Activated CD4-positive, alpha-beta T cell treated with anti-CD3 and anti-CD28 coated beads, Interleukin-2, amount 50 U/mL, for 24 hours (primary cell): Measurements from ENCODE around the gene ZNRF3.
"Not testable (repeated sequence)": the region's sequence is repeated elsewhere in the genome, so short reads cannot be mapped to it uniquely, and the experiment has no call there.

Experiments used
- DNase-seq, 2 donors: peaks; one replicate each; pipeline ENCODE4 v3.0.0-alpha.2; 2020; ENCODE audit warnings: low read depth in 1 of 2, low spot score in 1 of 2

Gene ZNRF3

DNA sequence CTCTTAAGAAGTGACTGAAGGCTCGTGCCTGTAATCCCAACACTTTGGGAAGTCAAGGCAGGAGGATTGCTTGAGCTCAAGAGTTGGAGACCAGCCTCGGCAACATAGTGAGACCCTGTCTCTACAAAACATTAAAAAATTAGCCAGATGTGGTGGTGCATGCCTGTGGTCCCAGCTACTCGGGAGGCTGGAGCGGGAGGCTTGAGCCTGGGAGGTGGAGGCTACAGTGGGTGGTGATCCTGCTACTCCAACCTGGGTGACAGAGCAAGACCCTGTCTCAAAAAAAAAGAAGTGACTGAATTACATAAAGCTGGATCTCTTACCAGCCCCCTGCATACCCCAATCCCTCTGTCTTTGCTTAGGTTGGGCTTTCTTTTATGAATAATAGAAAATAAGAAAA lies 120.2 kb downstream of the ZNRF3 start:
- no peak for DNase-seq

GRCh38 chr22:29003975-29004646 lies 120.7 kb downstream of the ZNRF3 start:
- DNase-seq, result no peak

DNA sequence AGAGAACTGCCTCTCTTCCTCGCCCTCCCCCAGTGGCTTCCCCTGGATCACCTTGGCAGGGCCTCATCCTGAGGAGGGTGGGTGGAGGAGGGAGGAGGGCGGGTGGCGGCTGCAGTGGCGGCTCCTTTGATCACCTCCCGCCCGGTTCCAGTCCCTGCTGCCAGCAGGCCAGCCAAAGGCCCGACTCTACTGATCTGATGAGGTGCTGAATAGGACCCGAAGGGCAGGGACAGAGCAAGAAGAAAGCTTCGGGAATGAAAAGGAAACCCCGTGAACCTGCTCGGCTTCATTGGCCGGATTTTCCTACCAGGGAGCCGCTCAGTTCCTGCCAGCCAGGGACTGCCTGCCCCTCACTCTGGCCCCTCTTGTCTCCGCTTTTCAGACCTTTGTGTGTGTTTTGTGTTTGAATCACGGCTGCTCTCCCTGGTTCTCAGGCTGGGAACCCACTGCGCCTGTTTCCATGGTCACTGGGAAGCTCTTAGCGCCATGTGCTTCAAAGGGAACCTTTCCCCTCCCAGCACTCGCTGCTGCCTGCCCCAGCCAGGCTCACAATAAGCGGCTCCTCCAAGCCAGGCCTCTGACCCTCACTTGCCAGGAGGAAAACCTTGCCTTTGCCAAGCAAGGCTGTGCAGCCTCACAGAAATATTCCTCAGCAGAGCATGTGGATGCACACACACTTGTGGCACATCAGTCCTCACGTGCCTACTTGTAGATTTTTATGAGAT lies 121.4 kb downstream of the ZNRF3 start:
- no peak for DNase-seq

GRCh38 chr22:29005754-29006153 lies 122.4 kb downstream of the ZNRF3 start:
- DNase-seq, result not testable (repeated sequence)

DNA sequence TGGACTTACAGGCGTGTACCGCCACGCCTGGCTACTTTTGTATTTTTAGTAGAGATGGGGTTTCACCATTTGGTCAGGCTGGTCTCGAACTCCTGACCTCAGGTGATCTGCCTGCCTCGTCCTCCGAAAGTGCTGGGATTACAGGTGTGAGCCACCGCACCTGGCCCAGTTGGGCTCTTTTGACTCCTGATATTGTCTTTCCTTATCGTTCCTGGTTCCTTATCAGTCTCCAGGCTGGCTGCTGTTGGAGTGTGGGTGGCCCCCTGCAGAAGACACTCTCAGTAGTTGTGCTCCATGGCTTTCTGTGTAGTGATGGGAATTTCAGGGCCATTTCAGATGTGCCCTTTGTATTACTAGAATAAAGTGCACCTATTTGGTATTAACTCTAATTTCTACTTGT lies 123.0 kb downstream of the ZNRF3 start:
- no peak for DNase-seq

DNA sequence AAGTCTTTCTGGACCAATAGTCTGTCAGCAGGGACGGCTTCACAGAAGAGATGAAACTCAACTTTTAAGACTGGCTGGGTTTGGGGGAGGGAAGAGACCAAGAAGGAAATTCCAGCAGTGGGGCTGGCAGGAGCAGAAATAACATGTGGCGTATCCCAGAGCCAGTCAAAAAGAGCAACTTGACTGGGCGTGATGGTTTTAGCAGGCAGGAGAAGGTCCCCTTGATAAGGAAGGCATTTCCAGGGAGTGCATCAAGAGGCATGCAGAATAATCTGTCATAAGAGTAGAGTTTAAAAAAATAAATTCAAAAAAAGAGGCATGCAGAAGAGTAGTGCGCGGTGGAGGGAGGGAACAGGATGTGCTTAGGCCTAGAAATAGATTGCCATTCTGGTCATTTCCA lies 125.8 kb downstream of the ZNRF3 start:
- no peak for DNase-seq

GRCh38 chr22:29011240-29012100 lies 128.1 kb downstream of the ZNRF3 start:
- no peak for DNase-seq

- DNase-seq, result no peak
Observed at GRCh38 chr22:29012101-29012433, 128.7 kb downstream of the ZNRF3 start.

- DNase-seq, result no peak
Observed at GRCh38 chr22:29012952-29013351, 129.6 kb downstream of the ZNRF3 start.

- DNase-seq, result no peak
Observed at GRCh38 chr22:29014293-29014692, 130.9 kb downstream of the ZNRF3 start.

DNA sequence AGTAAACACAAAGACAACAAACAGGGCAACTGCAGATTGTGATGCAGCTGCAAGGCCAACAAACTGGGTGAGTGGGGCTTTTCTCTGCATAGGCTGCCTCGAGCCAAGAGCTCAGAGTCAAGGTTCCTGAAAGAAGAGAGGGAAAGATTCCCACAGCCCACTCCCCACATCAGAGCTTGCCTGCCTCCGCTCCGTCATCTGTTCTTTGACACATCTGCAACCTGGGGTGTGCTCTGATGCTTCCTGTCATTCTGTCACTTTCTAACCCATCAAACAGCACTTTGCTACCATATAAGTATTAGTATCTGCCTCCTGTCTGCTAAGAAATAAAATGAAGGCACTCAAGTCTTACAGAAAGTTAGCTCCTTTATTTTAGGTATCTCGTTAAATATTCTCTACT lies 131.4 kb downstream of the ZNRF3 start:
- no peak for DNase-seq

DNA sequence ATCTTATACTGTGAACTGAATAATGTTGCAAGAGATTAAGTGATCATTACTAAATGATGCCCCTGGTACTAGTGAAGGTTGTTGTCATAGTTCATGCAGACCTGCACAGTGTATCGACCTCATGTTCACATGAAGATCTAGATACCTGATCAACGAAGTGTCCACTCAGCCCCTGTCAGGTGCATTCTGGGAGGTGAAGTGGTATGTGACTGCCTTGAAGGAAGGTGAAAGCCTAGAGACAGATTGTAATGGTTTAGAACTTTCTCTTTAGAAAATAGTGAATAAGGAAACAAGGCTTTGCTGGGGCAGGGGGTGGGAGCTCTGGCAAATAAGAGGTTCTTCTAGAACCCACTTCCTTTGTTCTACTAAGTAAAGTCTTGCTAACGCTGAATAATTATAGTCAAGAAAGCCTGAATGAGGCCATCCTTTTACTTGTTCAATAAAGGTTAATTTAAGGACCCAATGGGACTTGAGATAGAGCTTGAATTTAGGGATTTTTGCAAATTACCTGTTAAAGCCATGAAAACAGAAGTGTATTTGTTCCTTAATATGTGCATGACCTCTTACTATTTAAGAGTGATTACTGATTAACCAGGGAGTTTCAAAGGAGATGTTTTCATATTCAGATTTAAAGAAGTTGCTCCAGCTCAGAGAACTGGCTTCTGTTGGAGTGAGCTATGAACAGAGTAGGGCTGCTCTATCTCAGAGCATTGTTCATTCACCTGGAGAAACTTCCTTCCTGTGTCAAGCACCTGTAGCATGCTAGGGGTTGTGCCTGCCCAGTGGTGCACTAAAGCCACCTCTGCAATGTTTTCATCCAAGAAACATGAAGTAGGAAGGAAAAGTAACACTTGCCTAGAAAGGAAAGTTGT lies 132.9 kb downstream of the ZNRF3 start:
- no peak for DNase-seq

- DNase-seq, result no peak
Observed at GRCh38 chr22:29018293-29019189, 135.2 kb downstream of the ZNRF3 start.

DNA sequence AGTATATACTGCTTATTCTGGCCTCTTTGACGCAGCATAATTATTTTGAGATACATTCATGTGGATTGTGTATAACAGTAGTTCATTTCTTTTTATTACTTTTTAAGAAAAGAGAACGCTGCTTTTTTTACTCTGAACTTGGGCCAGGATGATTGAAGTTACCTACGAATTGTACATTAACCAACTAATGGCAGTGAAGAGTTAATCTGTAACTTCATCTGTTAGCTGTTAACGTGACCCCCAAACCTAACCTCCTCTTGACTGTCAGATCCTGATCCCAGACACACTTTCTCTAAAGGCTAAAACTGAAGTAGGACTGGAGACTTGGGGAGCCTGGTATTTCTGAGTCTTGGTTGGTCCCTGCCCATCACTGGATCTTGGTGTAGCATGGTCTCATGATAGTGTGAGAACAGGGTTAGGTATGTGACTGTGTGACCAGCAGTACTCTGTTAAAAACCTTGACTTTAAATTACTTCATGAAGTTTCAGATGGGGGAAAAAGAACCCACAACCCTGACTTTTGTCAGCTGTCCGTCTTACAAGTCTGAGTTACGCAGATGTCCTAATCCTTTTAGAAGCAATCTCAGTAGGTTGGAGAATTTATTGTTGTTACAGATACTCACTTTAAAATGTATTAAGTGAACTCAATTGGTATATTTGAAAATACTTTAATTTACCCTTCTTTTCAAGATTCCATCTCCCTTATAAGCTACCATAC lies 138.9 kb downstream of the ZNRF3 start:
- no peak for DNase-seq

DNA sequence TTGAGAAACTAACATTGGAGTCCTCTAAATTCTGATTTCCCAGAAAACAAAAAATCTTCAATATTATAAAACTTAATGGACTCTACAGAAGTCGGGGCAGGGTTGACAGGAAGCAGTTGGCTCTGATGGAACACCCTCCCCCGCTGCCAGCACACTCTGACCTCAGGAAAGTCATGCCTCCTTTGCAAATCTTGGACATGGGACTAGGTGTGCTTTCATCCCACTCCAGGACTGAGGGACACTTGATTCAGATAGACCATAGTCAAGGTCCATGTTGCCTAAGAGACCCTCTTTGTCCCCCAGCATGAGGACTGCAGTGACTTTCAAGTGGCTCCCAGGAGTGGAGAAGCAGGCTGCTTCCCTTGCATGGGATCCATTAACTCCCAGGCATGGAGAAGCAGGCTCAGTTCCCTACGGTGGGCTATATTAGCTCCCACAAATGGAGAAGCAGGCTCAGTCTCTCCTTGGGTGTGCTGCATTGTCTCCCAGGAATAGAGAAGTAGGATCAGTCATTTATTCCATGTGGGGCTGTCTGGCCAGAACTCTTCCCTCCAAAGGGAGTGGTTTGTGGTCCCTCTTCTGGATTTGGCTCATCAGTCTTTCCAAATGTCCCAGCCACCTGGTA lies 139.9 kb downstream of the ZNRF3 start:
- DNase-seq, result no peak

DNA sequence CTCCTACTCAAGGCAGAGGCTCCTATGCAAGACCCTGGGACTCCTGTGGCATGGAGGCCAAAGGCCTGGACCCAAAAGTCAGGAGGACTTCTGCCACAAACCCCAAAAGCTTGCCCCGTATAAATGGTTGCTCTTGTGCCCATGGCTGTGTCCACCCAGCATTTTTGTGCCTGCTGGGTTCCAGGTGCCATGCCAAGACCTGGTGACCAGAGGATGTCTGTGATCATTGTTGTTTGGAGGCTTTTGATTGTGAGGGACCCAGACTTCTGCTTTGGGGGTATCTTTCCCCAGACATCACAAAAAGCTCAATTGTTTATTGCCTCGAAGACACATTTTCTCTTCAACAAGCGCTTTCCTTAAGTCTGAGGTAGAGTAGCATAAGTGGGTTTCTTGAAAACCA lies 143.2 kb downstream of the ZNRF3 start:
- DNase-seq, result no peak

DNA sequence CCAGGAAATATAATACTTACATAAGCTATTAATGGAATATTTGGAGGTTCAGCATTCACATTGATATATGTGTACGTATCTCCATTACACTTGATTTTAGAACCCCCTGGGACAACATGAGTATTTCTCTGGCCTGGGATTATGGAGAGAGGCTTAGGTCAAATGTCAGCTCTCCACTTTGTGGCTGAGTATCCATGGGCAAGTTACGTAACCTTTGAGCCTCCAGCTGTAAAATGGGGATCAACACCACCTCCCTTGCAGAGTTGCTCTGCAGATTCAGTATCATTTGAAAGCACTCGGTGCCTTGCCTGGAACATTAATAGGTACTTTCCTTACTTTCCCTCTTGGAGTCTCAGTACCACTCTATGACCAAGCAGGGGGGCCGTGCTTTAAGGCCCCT lies 145.1 kb downstream of the ZNRF3 start:
- DNase-seq, result no peak

- DNase-seq, result no peak
Observed at GRCh38 chr22:29029202-29030000, 146.0 kb downstream of the ZNRF3 start.
